DMS114 treated with DMSO at 0.1 percent for 48 hours (cell line): ENCODE data around the gene RPL39L.

Experiments used
- DNase-seq: peaks from one replicate; lab custom pipeline; 2025; ENCODE audit not compliant: unreplicated experiment; lab: John Stamatoyannopoulos, UW

Gene RPL39L

GRCh38 chr3:187101184-187102072, 37.9 kb downstream of the RPL39L start:
- DNase-seq: no peak

- no peak for DNase-seq
Measured at GRCh38 chr3:187098923-187099512, 40.3 kb downstream of the RPL39L start.

GRCh38 chr3:187093320-187093719, 46.0 kb downstream of the RPL39L start:
- no peak for DNase-seq

DNA sequence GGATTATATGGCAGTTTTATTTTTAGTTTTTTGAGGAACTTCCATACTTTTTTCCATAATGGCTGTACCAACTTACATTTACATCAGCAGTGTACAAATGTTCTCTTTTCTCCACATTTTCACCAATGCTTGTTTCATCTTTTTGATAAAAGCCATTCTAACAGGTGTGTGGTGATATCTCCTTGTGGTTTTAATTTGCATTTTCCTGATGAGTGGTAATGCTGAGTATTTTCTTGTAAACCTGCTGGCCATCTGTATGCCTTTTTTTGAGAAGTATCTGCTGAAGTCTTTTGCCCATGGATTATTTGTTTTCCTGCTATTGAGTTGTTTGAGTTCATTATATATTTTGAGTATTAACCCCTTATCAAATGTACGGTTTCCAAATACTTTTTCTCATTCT, 50.6 kb downstream of the RPL39L start:
- DNase-seq: no peak

DNA sequence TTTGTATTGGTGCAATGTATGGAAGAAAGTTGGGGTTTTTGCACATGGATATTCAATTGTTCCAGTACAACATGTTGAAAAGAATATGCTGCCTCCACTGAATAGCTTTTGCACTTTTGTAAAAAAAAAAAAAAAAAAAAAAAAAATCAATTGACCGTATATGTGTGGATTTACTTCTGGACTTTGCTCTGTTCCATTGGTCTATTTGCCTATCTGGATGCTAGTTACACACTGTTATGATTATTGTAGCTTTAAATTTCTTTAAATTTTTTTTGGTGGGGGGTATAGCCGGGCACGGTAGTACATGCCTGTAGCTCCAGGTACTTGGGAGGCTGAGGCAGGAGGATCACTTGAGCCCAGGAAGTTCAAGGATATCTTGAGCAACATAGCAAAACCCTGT, 52.5 kb downstream of the RPL39L start:
- no peak for DNase-seq

DNA sequence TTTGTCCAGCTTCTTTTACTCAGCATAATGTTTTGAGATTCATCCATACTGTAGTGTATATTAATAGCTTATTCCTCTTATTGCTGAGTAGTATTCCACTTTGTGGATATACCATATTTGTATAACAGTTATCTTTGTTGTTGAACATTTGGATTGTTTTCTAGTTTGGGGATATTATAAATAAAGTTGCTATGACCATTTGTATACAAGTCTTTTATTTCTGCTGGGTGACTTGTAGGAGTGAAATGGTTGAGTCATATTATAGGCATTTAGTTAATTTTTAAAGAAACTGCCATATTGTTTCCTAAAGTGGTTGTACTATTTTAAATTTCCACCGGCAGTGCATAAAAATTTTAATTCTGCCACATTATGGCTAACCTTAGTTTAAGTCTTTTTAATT, 53.4 kb downstream of the RPL39L start:
- DNase-seq: no peak

DNA sequence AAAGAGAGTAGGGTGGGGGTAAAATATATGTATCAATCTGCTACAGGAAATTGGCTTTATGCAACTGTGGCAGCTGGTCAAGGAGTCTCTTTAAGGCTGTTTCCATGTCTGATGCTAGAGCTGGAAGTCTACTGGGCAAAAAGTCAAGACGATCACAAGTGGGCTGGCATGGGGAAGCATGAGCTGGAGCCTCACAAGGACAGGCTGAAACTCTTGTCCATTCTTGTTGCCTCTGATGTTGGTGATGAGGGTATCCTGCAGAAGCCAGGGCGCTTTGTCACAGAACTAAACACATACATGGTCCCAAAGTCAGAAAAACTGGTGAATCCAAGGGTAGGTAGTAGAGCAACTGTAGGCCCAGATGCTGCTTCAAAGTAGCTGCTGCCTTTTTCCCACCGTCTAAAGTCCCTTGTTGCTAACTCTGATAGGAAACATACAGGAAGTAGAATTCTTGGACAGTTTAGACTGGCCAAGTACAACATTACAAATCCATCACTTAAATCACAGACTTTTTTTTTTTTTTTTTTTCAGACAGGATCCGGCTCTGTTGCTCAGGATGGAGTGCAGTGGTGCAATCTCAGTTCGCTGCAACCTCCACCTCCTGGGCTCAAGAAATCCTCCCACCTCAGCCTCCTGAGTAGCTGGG, 54.2 kb downstream of the RPL39L start:
- DNase-seq: no peak

DNA sequence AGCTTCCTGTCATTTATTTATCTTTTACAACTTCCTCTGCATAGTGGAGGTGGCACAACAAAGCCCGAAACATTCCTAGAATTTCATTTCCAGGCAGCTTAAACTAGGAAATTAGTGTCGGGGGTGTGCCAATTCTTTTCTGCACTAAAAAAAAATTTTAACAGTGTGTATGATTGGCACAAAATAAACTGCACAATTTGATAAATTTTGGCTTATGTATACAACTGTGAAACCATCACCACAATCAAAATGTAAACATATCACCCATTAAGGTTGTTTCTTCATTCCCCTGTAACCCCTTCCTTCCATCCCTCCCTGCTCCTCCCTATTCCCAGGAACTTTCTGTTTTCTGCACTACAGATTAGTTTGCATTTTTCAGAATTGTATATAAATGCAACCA, 54.7 kb downstream of the RPL39L start:
- DNase-seq: no peak

GRCh38 chr3:187084126-187084525, 55.2 kb downstream of the RPL39L start:
- DNase-seq: no peak

DNA sequence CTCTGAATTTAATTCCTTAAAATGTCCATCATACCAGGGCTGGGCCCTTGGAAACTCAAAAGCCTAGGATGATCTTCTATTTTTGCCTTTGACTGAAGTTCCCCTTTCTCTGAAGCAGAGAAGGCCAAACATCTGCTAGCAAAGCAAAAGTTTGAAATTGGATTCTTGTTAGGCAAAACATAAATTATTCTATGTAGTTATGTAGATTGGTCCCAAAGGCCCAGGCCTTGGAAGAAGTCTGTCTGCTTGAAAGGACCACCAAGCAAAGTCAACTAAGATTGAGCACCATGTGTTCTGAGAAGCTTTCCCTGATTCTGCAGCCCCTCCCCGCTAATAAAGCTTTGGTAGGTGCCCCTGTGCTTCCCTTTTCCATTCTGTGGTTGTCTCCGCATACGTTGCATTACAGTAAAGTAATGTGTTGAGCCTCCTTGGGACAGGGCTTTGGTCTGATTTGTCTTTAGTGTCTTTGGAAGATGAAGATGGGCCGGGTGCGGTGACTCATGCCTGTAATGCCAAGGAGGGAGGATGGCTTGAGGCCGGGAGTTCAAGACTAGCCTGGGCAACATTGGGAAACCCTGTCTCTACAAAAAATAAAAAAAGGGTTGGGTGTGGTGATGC, 56.4 kb downstream of the RPL39L start:
- no peak for DNase-seq

- DNase-seq: no peak
Measured at GRCh38 chr3:187080799-187081450, 58.4 kb downstream of the RPL39L start.

- DNase-seq: no peak
Measured at GRCh38 chr3:187079090-187080022, 59.9 kb downstream of the RPL39L start.

- DNase-seq: no peak
Measured at GRCh38 chr3:187077537-187077936, 61.8 kb downstream of the RPL39L start.

DNA sequence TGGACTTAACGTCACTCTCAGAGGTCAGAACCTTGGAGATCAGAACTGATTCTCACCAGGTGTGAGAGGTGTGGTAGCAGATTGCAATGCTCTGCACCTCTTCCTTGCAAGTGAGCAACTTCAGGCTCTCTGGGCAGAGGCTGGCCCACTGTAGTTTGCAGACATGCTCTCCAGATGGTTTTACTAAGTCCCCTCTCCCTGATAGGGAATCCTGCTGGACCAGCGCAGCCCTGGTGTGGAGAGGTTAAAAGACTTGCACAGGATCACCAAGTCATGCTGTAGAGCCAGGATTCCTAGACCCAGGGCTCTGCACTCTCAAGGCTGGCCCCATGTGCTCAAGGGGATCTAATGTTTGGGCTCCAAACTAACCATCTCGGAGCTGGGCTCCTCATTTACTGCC, 62.2 kb downstream of the RPL39L start:
- no peak for DNase-seq

DNA sequence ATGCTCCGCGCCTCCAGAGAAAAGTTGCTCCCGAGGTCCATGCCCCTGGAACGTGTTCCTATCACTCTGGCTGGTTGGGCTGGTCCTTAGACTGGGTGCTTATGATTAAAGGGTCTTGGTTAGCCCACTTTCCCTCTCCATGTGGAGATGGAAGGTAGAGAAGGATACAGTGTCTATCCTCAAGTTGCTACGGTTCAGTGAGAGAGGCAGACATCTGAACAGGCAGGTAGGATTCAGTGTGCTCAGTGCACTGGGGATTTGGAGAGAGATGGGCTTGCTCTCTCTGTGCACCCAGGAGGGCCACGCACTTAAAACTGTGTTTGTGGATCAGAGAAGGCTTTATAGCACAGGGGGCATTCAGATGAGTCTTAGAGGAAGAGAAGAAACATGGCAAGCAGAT, 63.0 kb downstream of the RPL39L start:
- no peak for DNase-seq

- no peak for DNase-seq
Measured at GRCh38 chr3:187074846-187075245, 64.5 kb downstream of the RPL39L start.

DNA sequence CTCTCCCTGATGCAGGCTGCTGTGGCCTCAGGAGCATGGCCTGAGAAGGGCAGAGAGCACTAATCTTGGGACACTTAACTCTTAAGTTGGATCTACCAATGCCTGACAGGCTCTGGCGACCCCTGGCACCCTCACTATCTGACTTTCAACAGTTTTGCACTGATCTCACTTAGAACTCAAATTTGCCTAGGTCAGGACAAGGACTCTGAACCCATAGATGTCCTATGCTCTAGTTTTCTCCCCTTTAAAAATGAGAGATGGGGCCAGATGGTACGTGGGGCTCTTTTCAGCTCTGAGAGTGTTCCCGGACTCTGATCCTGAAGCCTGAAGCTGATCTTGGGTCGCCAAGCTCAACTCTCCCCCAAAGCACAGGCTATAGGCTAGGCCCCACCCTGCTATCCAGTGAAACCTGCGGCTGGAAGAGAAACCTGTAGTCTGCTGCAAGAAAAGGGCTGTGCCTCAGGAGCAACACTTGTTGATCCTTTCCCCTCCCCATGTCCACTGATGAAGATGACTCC, 65.7 kb downstream of the RPL39L start:
- no peak for DNase-seq

GRCh38 chr3:187072511-187072910, 66.8 kb downstream of the RPL39L start:
- DNase-seq: no peak

- no peak for DNase-seq
Measured at GRCh38 chr3:187072102-187072501, 67.2 kb downstream of the RPL39L start.
